ENCODE data around the gene SYAP1. TPM values are rescaled to one million over a fixed set of nuclear protein-coding genes. Genes with fewer than 3 reads are reported as not detected.
"Not testable (repeated sequence)": the region's sequence is repeated elsewhere in the genome, so short reads cannot be mapped to it uniquely, and the experiment has no call there.

Gene SYAP1
- total and polyA plus RNA-seq, 4 donors: 20.6 to 31.8 (median 23.8) TPM

DNA sequence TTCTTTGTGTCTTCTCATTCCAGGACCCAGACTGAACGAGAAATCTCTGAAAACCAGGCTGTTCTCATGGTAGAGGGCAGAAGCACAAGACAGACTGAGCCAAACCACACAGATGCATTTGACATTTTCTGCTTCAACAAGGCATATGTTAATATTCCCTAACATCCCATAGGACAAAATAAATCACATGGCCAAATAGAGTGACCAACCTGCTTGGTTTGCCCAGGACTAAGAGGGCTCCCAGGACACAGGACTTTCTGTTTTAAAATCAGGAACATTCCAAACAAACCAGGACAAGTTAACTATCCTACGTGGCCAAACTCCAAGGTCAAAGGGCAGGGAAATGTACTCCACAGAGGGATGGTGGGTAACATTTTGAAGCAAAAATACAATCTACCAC, 18.7 kb upstream of the SYAP1 start:
- H3K4me3 ChIP-seq (ENCODE audit: low read depth, low read length): no peak overlapping the region
- 86% methylated on average over 1 of the region's 2 CpGs for WGBS (ENCODE audit: insufficient coverage)
- H3K4me1 ChIP-seq (ENCODE audit: control insufficient read depth, insufficient read depth, low read length): no peaks in the 10 kb centered on the region
- H3K9me3 ChIP-seq (ENCODE audit: control insufficient read depth, insufficient read depth, low read length): no peaks in the 10 kb centered on the region
- no peak overlapping the region for H3K27ac ChIP-seq (ENCODE audit: low read depth, low read length)
- H3K36me3 ChIP-seq (ENCODE audit: control insufficient read depth, insufficient read depth, low read length): peaks cover 4% of the 10 kb centered on the region
- no peak for DNase-seq (ENCODE audit: low read depth in 4 of 6, low spot score in 6 of 6)
- peaks cover 15% of the 10 kb centered on the region for H3K27me3 ChIP-seq (ENCODE audit: control insufficient read depth, insufficient read depth, low read length)

DNA sequence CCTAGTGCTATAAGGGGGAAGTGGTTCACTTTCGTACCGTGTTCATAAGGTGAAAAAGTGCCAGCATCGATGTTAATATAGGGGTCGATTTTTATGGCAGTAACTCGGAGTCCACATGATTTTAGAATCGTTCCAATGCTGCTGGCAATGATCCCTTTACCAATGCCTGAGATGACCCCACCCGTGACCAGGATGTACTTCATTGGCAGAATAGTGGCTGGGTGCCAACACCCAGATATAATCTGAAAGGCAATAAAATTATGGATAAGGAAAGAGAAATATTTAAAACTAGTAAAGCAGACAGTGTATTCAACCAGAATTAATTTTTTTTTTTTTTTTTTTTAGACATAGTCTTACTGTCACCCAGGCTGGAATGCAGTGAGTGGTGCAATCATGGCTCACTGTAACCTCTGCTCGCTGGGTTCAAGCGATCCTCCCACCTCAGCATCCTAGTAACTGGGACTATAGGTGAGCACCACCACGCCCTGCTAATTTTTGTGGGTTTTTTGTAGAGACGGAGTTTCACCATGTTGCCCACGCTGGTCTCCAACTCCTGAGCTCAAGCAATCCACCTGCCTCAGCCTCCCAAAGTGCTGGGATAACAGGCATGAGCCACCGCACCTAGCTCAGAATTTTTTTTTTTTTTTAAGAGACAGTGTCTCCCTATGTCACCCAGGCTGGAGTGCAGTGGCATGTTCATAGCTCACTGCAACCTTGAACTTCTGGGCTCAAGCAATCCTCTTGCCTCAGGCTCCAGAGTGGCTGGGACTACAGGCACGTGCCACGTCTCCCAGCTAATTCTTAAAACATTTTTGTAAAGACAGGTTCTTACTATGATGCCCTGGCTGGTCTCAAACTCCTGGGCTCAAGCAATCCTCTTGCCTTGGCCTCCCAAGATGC, 16.5 kb upstream of the SYAP1 start:
- 84% methylated on average over 12 of the region's 15 CpGs for WGBS (ENCODE audit: insufficient coverage)

DNA sequence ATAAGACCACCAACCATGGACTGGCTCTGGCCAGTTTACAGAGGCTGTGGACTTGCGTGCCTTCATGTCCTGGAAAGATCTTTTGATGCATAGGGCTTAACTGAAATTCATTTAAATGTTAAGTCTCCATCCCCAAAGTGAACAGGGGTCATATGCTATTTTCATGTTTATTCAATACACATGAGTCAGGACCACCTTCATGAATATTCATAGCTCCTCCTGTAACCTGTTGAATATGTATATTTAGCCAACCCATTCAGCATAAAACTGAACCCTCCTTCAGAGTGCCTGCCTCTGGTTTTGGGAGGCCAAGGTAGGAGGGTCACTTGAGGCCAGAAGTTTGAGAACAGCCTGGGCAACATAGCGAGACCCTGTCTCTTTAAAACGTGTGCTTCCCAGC, 14.0 kb upstream of the SYAP1 start:
- no peak overlapping the region for H3K27ac ChIP-seq (ENCODE audit: low read depth, low read length)
- 88% methylated on average over 2 of the region's 3 CpGs for whole genome bisulfite sequencing (ENCODE audit: insufficient coverage)
- peaks cover 4% of the 10 kb centered on the region for H3K36me3 ChIP-seq (ENCODE audit: control insufficient read depth, insufficient read depth, low read length)
- H3K4me1 ChIP-seq (ENCODE audit: control insufficient read depth, insufficient read depth, low read length): no peaks in the 10 kb centered on the region
- H3K9me3 ChIP-seq (ENCODE audit: control insufficient read depth, insufficient read depth, low read length): no peaks in the 10 kb centered on the region
- DNase-seq (ENCODE audit: low read depth in 4 of 6, low spot score in 6 of 6): no peak
- peaks cover 14% of the 10 kb centered on the region for H3K27me3 ChIP-seq (ENCODE audit: control insufficient read depth, insufficient read depth, low read length)
- H3K4me3 ChIP-seq (ENCODE audit: low read depth, low read length): no peak overlapping the region

More for the DNA sequence above, 16.5 kb upstream of the SYAP1 start:
- Histone ChIP-seq H3K36me3 (ENCODE audit: control insufficient read depth, insufficient read depth, low read length) (peaks cover 4% of the 10 kb centered on the region), H3K27ac (ENCODE audit: low read depth, low read length) (no peak overlapping the region), H3K9me3 (ENCODE audit: control insufficient read depth, insufficient read depth, low read length) (no peaks in the 10 kb centered on the region), H3K27me3 (ENCODE audit: control insufficient read depth, insufficient read depth, low read length) (peaks cover 9% of the 10 kb centered on the region), H3K4me1 (ENCODE audit: control insufficient read depth, insufficient read depth, low read length) (no peaks in the 10 kb centered on the region), H3K4me3 (ENCODE audit: low read depth, low read length) (no peak overlapping the region)
- DNase-seq (ENCODE audit: low read depth in 4 of 6, low spot score in 6 of 6): no peak

DNA sequence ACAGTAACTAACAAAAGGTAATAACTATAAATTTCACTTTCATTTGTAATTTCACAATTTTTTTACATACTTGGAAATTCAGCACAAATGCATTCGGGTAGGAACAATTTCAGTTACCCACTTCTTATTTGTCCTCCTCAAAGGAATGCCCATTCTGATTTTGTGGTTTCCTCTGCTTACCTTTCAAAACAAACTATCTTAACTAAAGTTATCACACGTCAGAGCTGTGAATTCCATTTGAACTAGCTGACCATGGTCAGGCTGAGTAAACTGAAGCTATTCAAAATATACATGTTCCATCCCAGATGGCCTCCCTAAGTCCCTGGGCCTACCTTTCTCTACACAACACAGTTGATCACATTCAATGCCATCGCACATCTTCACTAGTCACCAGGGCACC, 11.4 kb upstream of the SYAP1 start:
- H3K36me3 ChIP-seq (ENCODE audit: control insufficient read depth, insufficient read depth, low read length): no peaks in the 10 kb centered on the region
- H3K27me3 ChIP-seq (ENCODE audit: control insufficient read depth, insufficient read depth, low read length): peaks cover 24% of the 10 kb centered on the region
- WGBS (ENCODE audit: insufficient coverage): 97% methylated on average over 3 of the region's 3 CpGs
- H3K27ac ChIP-seq (ENCODE audit: low read depth, low read length): no peak overlapping the region
- DNase-seq (ENCODE audit: low read depth in 4 of 6, low spot score in 6 of 6): no peak
- no peaks in the 10 kb centered on the region for H3K9me3 ChIP-seq (ENCODE audit: control insufficient read depth, insufficient read depth, low read length)
- H3K4me1 ChIP-seq (ENCODE audit: control insufficient read depth, insufficient read depth, low read length): peaks cover 2% of the 10 kb centered on the region
- no peak overlapping the region for H3K4me3 ChIP-seq (ENCODE audit: low read depth, low read length)

DNA sequence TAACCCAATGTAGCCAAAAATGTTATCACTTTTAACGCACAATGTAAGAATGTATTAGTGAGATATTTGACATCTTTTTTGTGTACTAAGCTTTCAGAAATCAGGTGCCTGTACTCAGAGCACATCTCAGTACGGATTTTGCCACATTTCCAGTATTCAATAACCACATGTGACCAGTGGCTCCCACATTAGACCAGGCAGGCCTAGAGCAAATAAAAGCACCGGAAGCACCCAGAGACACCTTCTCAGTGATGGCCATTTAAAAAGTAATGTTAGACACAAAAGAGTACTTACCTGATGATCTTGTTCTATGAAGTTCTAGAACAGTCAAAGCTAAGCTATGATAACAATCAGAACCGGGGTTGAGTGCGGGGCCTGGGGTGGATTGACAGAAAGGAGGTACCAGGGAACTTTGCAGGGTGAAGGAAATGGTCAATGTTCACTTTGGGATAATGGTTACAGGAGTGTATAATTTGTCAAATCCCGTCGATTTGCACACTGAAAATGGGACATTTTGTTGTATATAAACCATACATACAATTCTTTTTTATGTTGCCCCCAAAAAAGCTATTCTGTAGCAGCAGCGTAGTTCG, 8.1 kb upstream of the SYAP1 start:
- peaks cover 4% of the 10 kb centered on the region for H3K4me1 ChIP-seq (ENCODE audit: control insufficient read depth, insufficient read depth, low read length)
- no peaks in the 10 kb centered on the region for H3K36me3 ChIP-seq (ENCODE audit: control insufficient read depth, insufficient read depth, low read length)
- whole genome bisulfite sequencing (ENCODE audit: insufficient coverage): 49% methylated on average over 5 of the region's 9 CpGs
- H3K27ac ChIP-seq (ENCODE audit: low read depth, low read length): peak overlapping the region; percentile 40
- no peaks in the 10 kb centered on the region for H3K9me3 ChIP-seq (ENCODE audit: control insufficient read depth, insufficient read depth, low read length)
- DNase-seq (ENCODE audit: low read depth in 4 of 6, low spot score in 6 of 6): peak in 1 of 6 donors; percentile 3
- peak overlapping the region; percentile 58 for H3K4me3 ChIP-seq (ENCODE audit: low read depth, low read length)
- H3K27me3 ChIP-seq (ENCODE audit: control insufficient read depth, insufficient read depth, low read length): peaks cover 39% of the 10 kb centered on the region

DNA sequence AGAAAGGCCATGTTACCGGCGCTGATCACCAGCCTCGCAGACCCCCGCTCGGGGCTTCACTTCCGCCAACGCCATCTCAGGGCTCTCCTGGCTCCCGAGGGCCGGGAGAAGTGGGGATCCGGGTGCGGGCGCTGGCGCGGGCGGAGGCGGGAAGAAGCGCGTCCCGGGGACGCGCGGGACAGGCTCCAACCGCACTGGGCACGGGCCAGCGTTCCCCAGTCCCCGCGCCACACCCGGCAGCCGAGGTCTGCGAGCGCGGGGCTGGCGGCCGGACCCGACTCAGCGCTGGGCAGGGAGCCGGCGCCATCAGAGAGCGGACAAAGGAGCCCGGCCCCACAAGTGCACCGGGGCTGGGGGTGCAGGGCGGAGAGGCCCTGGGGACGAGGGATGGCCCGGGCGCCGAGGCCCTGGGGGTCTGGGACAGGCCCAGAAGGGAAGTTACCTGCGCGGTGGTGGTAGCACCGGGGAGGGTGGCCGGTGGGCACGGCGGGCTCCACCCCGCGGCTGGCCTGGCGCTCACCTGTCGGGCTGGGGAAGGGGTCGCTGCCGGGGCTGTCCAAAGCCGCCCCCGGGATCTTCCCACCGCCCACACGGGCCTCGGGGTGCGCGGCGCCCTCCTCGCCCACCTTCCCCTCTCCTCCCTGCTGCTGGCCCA, 7.4 kb upstream of the SYAP1 start:
- WGBS (ENCODE audit: insufficient coverage): under 1% methylated on average over 67 of the region's 67 CpGs
- peaks cover 43% of the 10 kb centered on the region for H3K27me3 ChIP-seq (ENCODE audit: control insufficient read depth, insufficient read depth, low read length)

DNA sequence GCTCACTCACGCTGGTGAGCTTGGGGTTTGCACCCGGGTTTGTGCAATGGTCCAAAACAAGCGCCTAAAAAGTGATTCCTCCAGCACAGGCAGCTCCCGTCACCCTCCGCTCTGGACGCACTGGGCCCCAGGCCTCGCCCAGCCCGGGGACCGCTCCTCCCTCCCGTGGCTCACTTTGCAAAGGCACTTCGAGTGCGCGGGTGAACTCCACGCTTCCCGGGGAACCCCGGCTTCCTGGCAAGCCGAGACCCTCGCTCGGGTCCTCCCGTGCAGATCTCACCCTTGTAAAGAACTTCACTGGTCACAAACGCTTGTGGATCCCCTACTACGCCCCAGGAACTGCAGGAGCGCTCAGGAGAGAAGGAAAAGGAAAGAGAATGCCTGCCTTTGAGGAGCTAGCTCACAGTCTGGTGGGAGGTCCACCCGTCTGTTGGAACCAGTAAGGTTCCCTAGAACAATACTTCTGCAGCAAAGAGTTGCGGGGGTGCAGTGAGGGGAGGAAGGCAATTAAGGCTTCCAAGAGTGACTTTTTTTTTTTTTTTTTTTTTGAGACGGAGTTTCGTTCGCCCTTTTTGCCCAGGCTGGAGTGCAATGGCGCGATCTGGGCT, 6.8 kb upstream of the SYAP1 start, which contains the start of gene CTPS2:
TSS of gene CTPS2 (minus strand) at position 122 of the 608 bp plus-strand sequence. CDS start 9,767 bp downstream, outside the sequence.
- Histone ChIP-seq H3K27me3 (ENCODE audit: control insufficient read depth, insufficient read depth, low read length) (peaks cover 44% of the 10 kb centered on the region), H3K4me1 (ENCODE audit: control insufficient read depth, insufficient read depth, low read length) (peaks cover 4% of the 10 kb centered on the region), H3K36me3 (ENCODE audit: control insufficient read depth, insufficient read depth, low read length) (no peaks in the 10 kb centered on the region), H3K4me3 (ENCODE audit: low read depth, low read length) (peak within 1 kb of the TSS; percentile 58), H3K9me3 (ENCODE audit: control insufficient read depth, insufficient read depth, low read length) (no peaks in the 10 kb centered on the region), H3K27ac (ENCODE audit: low read depth, low read length) (peak within 1 kb of the TSS; percentile 77)
- WGBS (ENCODE audit: insufficient coverage): 12% methylated on average over 21 of the region's 30 CpGs
- DNase-seq (ENCODE audit: low read depth in 4 of 6, low spot score in 6 of 6): peak in 3 of 6 donors; percentile 17 to 78 (median 71)

More for the DNA sequence above, 7.4 kb upstream of the SYAP1 start:
- peak in 3 of 6 donors; percentile 7 to 57 (median 47) for DNase-seq (ENCODE audit: low read depth in 4 of 6, low spot score in 6 of 6)
- Histone ChIP-seq H3K27ac (ENCODE audit: low read depth, low read length) (peak overlapping the region; percentile 77), H3K4me3 (ENCODE audit: low read depth, low read length) (peak overlapping the region; percentile 58), H3K36me3 (ENCODE audit: control insufficient read depth, insufficient read depth, low read length) (no peaks in the 10 kb centered on the region), H3K4me1 (ENCODE audit: control insufficient read depth, insufficient read depth, low read length) (peaks cover 4% of the 10 kb centered on the region), H3K9me3 (ENCODE audit: control insufficient read depth, insufficient read depth, low read length) (no peaks in the 10 kb centered on the region)

DNA sequence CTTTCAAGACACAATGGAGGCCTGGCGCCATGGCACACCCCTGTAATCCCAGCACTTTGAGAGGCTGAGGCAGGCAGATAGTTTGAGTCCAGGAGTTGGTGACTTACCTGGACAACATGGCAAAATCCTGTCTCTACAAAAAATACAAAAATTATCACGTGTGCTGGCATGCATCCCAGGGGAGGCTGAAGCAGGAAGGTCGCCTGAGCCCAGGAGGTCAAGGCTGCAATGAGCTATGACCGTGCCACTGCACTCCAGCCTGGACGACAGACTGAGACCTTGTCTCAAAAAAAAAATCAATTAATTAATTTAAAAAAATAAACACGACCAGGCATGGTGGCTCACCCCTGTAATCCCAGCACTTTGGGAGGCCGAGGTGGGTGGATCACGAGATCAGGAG, 4.9 kb upstream of the SYAP1 start:
- Histone ChIP-seq H3K4me3 (ENCODE audit: low read depth, low read length) (no peak overlapping the region), H3K4me1 (ENCODE audit: control insufficient read depth, insufficient read depth, low read length) (peaks cover 10% of the 10 kb centered on the region), H3K27me3 (ENCODE audit: control insufficient read depth, insufficient read depth, low read length) (peaks cover 44% of the 10 kb centered on the region), H3K36me3 (ENCODE audit: control insufficient read depth, insufficient read depth, low read length) (peaks cover under 1% of the 10 kb centered on the region), H3K27ac (ENCODE audit: low read depth, low read length) (no peak overlapping the region), H3K9me3 (ENCODE audit: control insufficient read depth, insufficient read depth, low read length) (no peaks in the 10 kb centered on the region)
- 85% methylated on average over 5 of the region's 8 CpGs for WGBS (ENCODE audit: insufficient coverage)
- DNase-seq (ENCODE audit: low read depth in 4 of 6, low spot score in 6 of 6): no peak

DNA sequence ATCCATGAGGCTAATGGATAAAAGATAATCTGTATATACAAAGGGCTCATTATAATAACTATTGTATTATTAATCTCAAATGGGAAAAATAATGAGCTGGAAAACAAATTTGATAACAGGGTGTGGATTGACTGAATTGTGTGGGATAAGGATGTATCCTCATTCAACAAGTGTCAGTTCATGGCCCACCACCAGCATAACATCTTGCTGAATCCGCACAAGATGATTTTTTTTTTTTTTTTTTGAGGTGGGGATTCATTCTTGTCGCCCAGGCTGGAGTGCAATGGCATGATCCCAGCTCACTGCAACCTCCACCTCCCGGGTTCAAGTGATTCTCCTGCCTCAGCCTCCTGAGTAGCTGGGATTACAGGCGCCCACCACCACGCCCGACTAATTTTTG, 3.8 kb upstream of the SYAP1 start:
- not testable (repeated sequence) for H3K36me3 ChIP-seq (ENCODE audit: control insufficient read depth, insufficient read depth, low read length); H3K9me3 ChIP-seq (ENCODE audit: control insufficient read depth, insufficient read depth, low read length); DNase-seq (ENCODE audit: low read depth in 4 of 6, low spot score in 6 of 6); H3K27ac ChIP-seq (ENCODE audit: low read depth, low read length); H3K4me3 ChIP-seq (ENCODE audit: low read depth, low read length)
- no CpG with 5 or more reads among the region's 6 CpGs for WGBS (ENCODE audit: insufficient coverage)
- H3K4me1 ChIP-seq (ENCODE audit: control insufficient read depth, insufficient read depth, low read length): peaks cover 17% of the 10 kb centered on the region
- peaks cover 38% of the 10 kb centered on the region for H3K27me3 ChIP-seq (ENCODE audit: control insufficient read depth, insufficient read depth, low read length)

Data from spinal cord (tissue), 10 donors.